H1 (cell line): ENCODE results near the gene KRTAP4-7. TPM values are rescaled to one million over a fixed set of nuclear protein-coding genes. Genes with fewer than 3 reads are reported as not detected.
"Not testable (repeated sequence)": the region's sequence is repeated elsewhere in the genome, so short reads cannot be mapped to it uniquely, and the experiment has no call there.

ENCODE experiments used
- CTCF ChIA-PET: fragments of 300-600 bp; sonication (Branson Sonifier 250); formaldehyde crosslinking; loops from one replicate; lab custom pipeline; 2021; ENCODE audit not compliant: partially characterized antibody; lab: Charles Lee
- POLR2A ChIA-PET: fragments of 300-600 bp; sonication (Branson Sonifier 250); formaldehyde crosslinking; loops from one replicate; lab custom pipeline; 2021; ENCODE audit warnings: inconsistent platforms; ENCODE audit not compliant: partially characterized antibody; lab: Charles Lee
- DNase-seq, 2 experiments: peaks; one replicate each; pipeline versions ENCODE4 v3.0.0 to v3.0.0-alpha.2; 2010 to 2022; ENCODE audit warnings: low spot score in 2 of 2, low read depth in 1 of 2, mixed read lengths in 1 of 2
- FAIRE-seq: peaks from 2 replicates; lab custom pipeline; 2011; peaks lifted over from hg19 to GRCh38; lab: Jason Lieb, UNC
- H2AFZ ChIP-seq: 2 replicates; pipeline ENCODE4 v1.8.1; 2012; ENCODE audit warnings: low read length, inconsistent platforms
- H2AK5ac ChIP-seq: 2 replicates; pipeline ENCODE4 v1.6.1; 2013; ENCODE audit warnings: low read depth, low read length
- H2BK120ac ChIP-seq: replicated peaks from 2 replicates; pipeline ENCODE3; 2013; ENCODE audit warnings: low read depth, low read length, inconsistent platforms
- H2BK12ac ChIP-seq: 2 replicates; pipeline ENCODE4 v1.6.1; 2013; ENCODE audit warnings: low read depth, low read length
- H2BK15ac ChIP-seq: 2 replicates; pipeline ENCODE4 v1.6.1; 2013; ENCODE audit warnings: low read length
- H2BK20ac ChIP-seq: 2 replicates; pipeline ENCODE4 v1.6.1; 2013; ENCODE audit warnings: low read length
- H2BK5ac ChIP-seq: 2 replicates; pipeline ENCODE4 v1.6.1; 2013; ENCODE audit warnings: low read depth, low read length
- H3K14ac ChIP-seq: 2 replicates; pipeline ENCODE4 v1.6.1; 2013; ENCODE audit warnings: inconsistent platforms; ENCODE audit not compliant: insufficient read length
- H3K18ac ChIP-seq: 2 replicates; pipeline ENCODE4 v1.6.1; 2013; ENCODE audit warnings: low read length; ENCODE audit errors: extremely low read depth
- H3K23ac ChIP-seq: 2 replicates; pipeline ENCODE4 v1.6.1; 2013; ENCODE audit warnings: inconsistent platforms; ENCODE audit not compliant: insufficient read length
- H3K23me2 ChIP-seq: 2 replicates; pipeline ENCODE4 v1.6.1; 2013; ENCODE audit warnings: low read depth, low read length
- H3K27ac ChIP-seq: 2 replicates; pipeline ENCODE4 v1.6.1; 2011; ENCODE audit warnings: low read depth, low read length, inconsistent platforms
- H3K27me3 ChIP-seq, 4 experiments: replicated peaks in 1 of 4; 1 replicate in 1 of 4; 2 replicates in 3 of 4; pipeline versions ENCODE4 v1.6.1 to v1.8.1; 2011 to 2013; ENCODE audit warnings: low read length in 3 of 4, mild to moderate bottlenecking in 3 of 4, inconsistent platforms in 2 of 4, mixed read lengths in 2 of 4, moderate library complexity in 1 of 4; ENCODE audit not compliant: control insufficient read depth in 3 of 4, insufficient read depth in 3 of 4; ENCODE audit errors: extremely low read depth in 1 of 4
- H3K36me3 ChIP-seq, 4 experiments: 2 replicates each; pipeline versions ENCODE4 v1.6.1 to v1.8.1; 2011 to 2013; ENCODE audit warnings: mild to moderate bottlenecking in 4 of 4, low read length in 3 of 4, moderate library complexity in 2 of 4, control low read depth in 1 of 4, inconsistent platforms in 1 of 4; ENCODE audit not compliant: insufficient read depth in 4 of 4, control insufficient read depth in 2 of 4
- H3K4ac ChIP-seq: replicated peaks from 2 replicates; pipeline ENCODE3; 2013; ENCODE audit warnings: low read length, low read depth, mixed read lengths, inconsistent platforms; ENCODE audit not compliant: insufficient read length
- H3K4me1 ChIP-seq, 4 experiments: replicated peaks in 1 of 4; 1 replicate in 1 of 4; 2 replicates in 3 of 4; pipeline versions ENCODE4 v1.6.1 to v1.8.1; 2011 to 2013; ENCODE audit warnings: low read length in 3 of 4, inconsistent platforms in 2 of 4, mixed read lengths in 1 of 4; ENCODE audit not compliant: insufficient read depth in 4 of 4, control insufficient read depth in 3 of 4
- H3K4me2 ChIP-seq, 2 experiments: 2 replicates each; pipeline versions ENCODE4 v1.6.1 to v1.8.1; 2011 to 2013; ENCODE audit warnings: low read depth in 2 of 2, low read length in 2 of 2, control low read depth in 1 of 2, inconsistent platforms in 1 of 2, mild to moderate bottlenecking in 1 of 2; ENCODE audit not compliant: insufficient read depth in 1 of 2
- H3K4me3 ChIP-seq, 4 experiments: fragments of 200-600, 300-600 bp in 1 of 4; sonication (generic), shearing (Covaris generic), sonication (Bioruptor Twin) in 1 of 4; 2 replicates each; pipeline versions ENCODE4 v1.5.1 to v1.8.1; 2011 to 2016; ENCODE audit warnings: low read length in 4 of 4, low read depth in 3 of 4, control low read depth in 2 of 4, inconsistent platforms in 2 of 4, mild to moderate bottlenecking in 2 of 4, mixed read lengths in 1 of 4, moderate library complexity in 1 of 4; ENCODE audit not compliant: insufficient read depth in 2 of 4; ENCODE audit errors: extremely low read depth in 1 of 4
- H3K56ac ChIP-seq: replicated peaks from 2 replicates; pipeline ENCODE3; 2013; ENCODE audit warnings: low read depth, mild to moderate bottlenecking, mixed read lengths, low read length, inconsistent platforms; ENCODE audit not compliant: insufficient read length
- H3K79me1 ChIP-seq: 2 replicates; pipeline ENCODE4 v1.6.1; 2013; ENCODE audit warnings: low read depth, low read length, control low read depth
- H3K79me2 ChIP-seq, 2 experiments: 2 replicates each; pipeline versions ENCODE4 v1.6.1 to v1.8.1; 2012 to 2013; ENCODE audit warnings: low read length in 2 of 2, mild to moderate bottlenecking in 2 of 2, inconsistent platforms in 1 of 2; ENCODE audit not compliant: insufficient read depth in 2 of 2, control insufficient read depth in 1 of 2
- H3K9ac ChIP-seq, 4 experiments: replicated peaks in 1 of 4; 1 replicate in 1 of 4; 2 replicates in 3 of 4; pipeline versions ENCODE4 v1.6.1 to v1.8.1; 2011 to 2013; ENCODE audit warnings: low read depth in 3 of 4, low read length in 3 of 4, control low read depth in 2 of 4, mild to moderate bottlenecking in 2 of 4, moderate library complexity in 2 of 4, inconsistent platforms in 1 of 4; ENCODE audit errors: extremely low read depth in 1 of 4
- H3K9me3 ChIP-seq, 2 experiments: 2 replicates each; pipeline versions ENCODE4 v1.6.1 to v1.8.1; 2012 to 2013; ENCODE audit warnings: mild to moderate bottlenecking in 2 of 2, moderate library complexity in 2 of 2, control low read depth in 1 of 2, inconsistent platforms in 1 of 2, low read depth in 1 of 2, low read length in 1 of 2, mixed read lengths in 1 of 2; ENCODE audit not compliant: insufficient read depth in 2 of 2
- H4K20me1 ChIP-seq, 2 experiments: replicated peaks in 1 of 2; 2 replicates each; pipeline versions ENCODE3 to v1.8.1; 2011 to 2013; ENCODE audit warnings: inconsistent platforms in 2 of 2, low read length in 2 of 2, mild to moderate bottlenecking in 1 of 2; ENCODE audit not compliant: insufficient read depth in 2 of 2, control insufficient read depth in 1 of 2
- H4K5ac ChIP-seq: 2 replicates; pipeline ENCODE4 v1.6.1; 2013; ENCODE audit warnings: low read length, low read depth, mixed read lengths, inconsistent platforms; ENCODE audit not compliant: insufficient read length
- H4K8ac ChIP-seq: 2 replicates; pipeline ENCODE4 v1.8.0; 2013; ENCODE audit warnings: mild to moderate bottlenecking, moderate library complexity, low read length, inconsistent platforms; ENCODE audit not compliant: insufficient read depth; ENCODE audit errors: extremely low read depth
- H4K91ac ChIP-seq: replicated peaks from 2 replicates; pipeline ENCODE3; 2013; ENCODE audit warnings: low read length, mixed read lengths, inconsistent platforms; ENCODE audit not compliant: insufficient read length
- KDM4A ChIP-seq: IDR thresholded peaks from one replicate; pipeline ENCODE4 v1.7.1; 2012; ENCODE audit warnings: low read depth, mild to moderate bottlenecking, moderate library complexity, low read length, inconsistent platforms; ENCODE audit not compliant: severe bottlenecking
- WGBS, 2 experiments: shearing (Covaris generic) in 1 of 2; methylation state at CpG; one replicate each; pipeline versions ENCODE4 v1.1.6 to v1.1.7; 2013 to 2015; ENCODE audit warnings: low lambda C conversion rate in 2 of 2, mixed read lengths in 2 of 2, inconsistent platforms in 1 of 2, low coverage in 1 of 2, missing lambda C conversion rate in 1 of 2; ENCODE audit not compliant: insufficient replicate concordance in 2 of 2, insufficient coverage in 1 of 2, insufficient read length in 1 of 2; ENCODE audit errors: extremely low coverage in 1 of 2, missing lambda C conversion rate in 1 of 2; 5-methylcytosine and 5-hydroxymethylcytosine counted together
- polyA plus RNA-seq, 7 experiments: library from polyadenylated mRNA; depleted of rRNA in 3 of 7; stranded (reverse) in 5 of 7; unstranded in 2 of 7; fragments of >200 nt in 5 of 7; fragments of 200-250 nt in 2 of 7; gene quantifications; 1 replicate in 5 of 7; 2 replicates in 1 of 7; 4 replicates in 1 of 7; pipeline versions ENCODE4 v1.2.1 to v1.2.3, GENCODE V29; 2011 to 2013; ENCODE audit warnings: missing spikeins in 2 of 7, mixed read lengths in 2 of 7
- total RNA-seq: library from RNA; stranded (reverse); fragmentation: NEBNext Ultra II Directional; extraction: Animal tissue kit (Norgen Biotek cat#: 25700); gene quantifications from 2 replicates; pipeline ENCODE4 v1.2.1, GENCODE V29; 2021

The KRTAP4-7 gene
- total and polyA plus RNA-seq, 2 of the 8 experiments (the other 6 are each of a cell fraction or from before 2014, with no cell fraction given), result not detected

- no peak for TF ChIP-seq KDM4A
- TF ChIP-seq, all 59 proteins: peak for 0
These were observed 14.5 kb downstream of the KRTAP4-7 start (continued) for GRCh38 chr17:41098481-41098880.

- H3K56ac ChIP-seq, H3K9ac ChIP-seq, H3K27ac ChIP-seq, H2BK5ac ChIP-seq, H2BK15ac ChIP-seq, H4K5ac ChIP-seq, H3K9me3 ChIP-seq, H2AK5ac ChIP-seq, H3K4me2 ChIP-seq, H3K79me2 ChIP-seq, H2BK12ac ChIP-seq, H2BK20ac ChIP-seq, H3K4me1 ChIP-seq, H4K20me1 ChIP-seq, H3K23me2 ChIP-seq, H3K23ac ChIP-seq, H3K18ac ChIP-seq, H3K27me3 ChIP-seq, H4K8ac ChIP-seq, H3K4me3 ChIP-seq, H3K79me1 ChIP-seq, H3K36me3 ChIP-seq, CTCF ChIA-PET, H4K91ac ChIP-seq, H3K4ac ChIP-seq, H3K14ac ChIP-seq, FAIRE-seq, H2BK120ac ChIP-seq, DNase-seq, H2AFZ ChIP-seq, POLR2A ChIA-PET: not testable (repeated sequence)
- WGBS, 2 experiments, result 90% methylated on average over 7 of the region's 7 CpGs; no CpG with 5 or more reads in 1 of the 2 experiments
These were observed 15.9 kb downstream of the KRTAP4-7 start for GRCh38 chr17:41099682-41100480.
